PC-9 (cell line): ENCODE results near the gene SERPINB2. TPM values are rescaled to one million over a fixed set of nuclear protein-coding genes. Genes with fewer than 3 reads are reported as not detected.

ENCODE experiments used
- BruUV-seq: library from RNA; stranded (reverse); fragments of 400-500 nt; replicated peaks from 2 replicates; lab custom pipeline; 2021; lab: Mats Ljungman, UMichigan
- CTCF ChIA-PET: fragments of 300-600 bp; sonication (Branson Sonifier 250); formaldehyde crosslinking; loops from one replicate; lab custom pipeline; 2022; ENCODE audit warnings: antibody characterized with exemption; lab: Charles Lee
- POLR2A ChIA-PET: fragments of 300-600 bp; sonication (Branson Sonifier 250); formaldehyde crosslinking; loops from one replicate; lab custom pipeline; 2022; ENCODE audit warnings: antibody characterized with exemption; ENCODE audit not compliant: unreplicated experiment; lab: Charles Lee
- DNase-seq, 2 experiments: peaks; one replicate each; pipeline versions ENCODE4 v3.0.0 to v3.0.0-alpha.2; 2015 to 2022; ENCODE audit warnings: mixed read lengths in 1 of 2
- H2AFZ ChIP-seq: fragments of 200-600 bp; sonication (generic); 2 replicates; pipeline ENCODE4 v1.8.1; 2017; ENCODE audit warnings: antibody characterized with exemption
- H3F3A ChIP-seq: fragments of 200-600 bp; sonication (generic); 2 replicates; pipeline ENCODE4 v1.8.1; 2017; ENCODE audit warnings: antibody characterized with exemption, mild to moderate bottlenecking, low read depth; ENCODE audit not compliant: insufficient read depth
- H3K27ac ChIP-seq: fragments of 200-600 bp; sonication (generic); 2 replicates; pipeline ENCODE4 v1.6.1; 2016; ENCODE audit warnings: mixed run types
- H3K27me3 ChIP-seq: fragments of 200-600 bp; sonication (generic); 2 replicates; pipeline ENCODE4 v1.6.1; 2016; ENCODE audit warnings: low read depth, mixed run types; ENCODE audit not compliant: insufficient read depth
- H3K36me3 ChIP-seq: fragments of 200-600 bp; sonication (generic); 2 replicates; pipeline ENCODE4 v1.6.1; 2016; ENCODE audit warnings: low read depth, mixed run types
- H3K4me1 ChIP-seq: fragments of 200-600 bp; sonication (generic); replicated peaks from 2 replicates; pipeline ENCODE4 v1.6.1; 2016; ENCODE audit warnings: mixed run types; ENCODE audit not compliant: insufficient read depth
- H3K4me2 ChIP-seq: fragments of 200-600 bp; sonication (generic); 2 replicates; pipeline ENCODE4 v1.6.1; 2017; ENCODE audit warnings: mixed run types
- H3K4me3 ChIP-seq: fragments of 200-600 bp; sonication (generic); 2 replicates; pipeline ENCODE4 v1.6.1; 2016; ENCODE audit warnings: mixed run types
- H3K79me2 ChIP-seq: fragments of 200-600 bp; sonication (generic); 2 replicates; pipeline ENCODE4 v1.6.1; 2017; ENCODE audit warnings: low read depth, mixed run types
- H3K9me2 ChIP-seq: fragments of 200-600 bp; sonication (generic); 2 replicates; pipeline ENCODE4 v1.8.1; 2017; ENCODE audit warnings: mild to moderate bottlenecking; ENCODE audit not compliant: insufficient read depth
- H3K9me3 ChIP-seq: fragments of 200-600 bp; sonication (generic); 2 replicates; pipeline ENCODE4 v1.8.1; 2016; ENCODE audit warnings: low read depth; ENCODE audit not compliant: insufficient read depth
- H4K20me1 ChIP-seq: fragments of 200-600 bp; sonication (generic); 2 replicates; pipeline ENCODE4 v1.8.1; 2017; ENCODE audit not compliant: insufficient read depth
- EZH2 ChIP-seq: fragments of 200-600 bp; sonication (generic); IDR thresholded peaks from 2 replicates; pipeline ENCODE4 v1.8.0; 2017; ENCODE audit warnings: antibody characterized with exemption, low read depth
- intact Hi-C: fragments of 100-400 bp; cut with micrococcal nuclease; formaldehyde crosslinking; loops from one replicate; pipeline ENCODE4 v1.10.0; 2022; ENCODE audit not compliant: unreplicated experiment
- total RNA-seq: library from RNA; stranded (reverse); gene quantifications from 2 replicates; pipeline ENCODE4 v1.2.3, GENCODE V29; 2021
- TF ChIP-seq, protein P1 (sequence below): fragments of 200-600 bp; sonication (generic); conservative IDR thresholded peaks from 2 replicates; pipeline ENCODE4 v1.6.1; 2017; ENCODE audit warnings: mixed run types, antibody characterized with exemption, mild to moderate bottlenecking, moderate library complexity

The SERPINB2 gene
- total RNA-seq, 1 experiment from 2014 or later: not detected

DNA sequence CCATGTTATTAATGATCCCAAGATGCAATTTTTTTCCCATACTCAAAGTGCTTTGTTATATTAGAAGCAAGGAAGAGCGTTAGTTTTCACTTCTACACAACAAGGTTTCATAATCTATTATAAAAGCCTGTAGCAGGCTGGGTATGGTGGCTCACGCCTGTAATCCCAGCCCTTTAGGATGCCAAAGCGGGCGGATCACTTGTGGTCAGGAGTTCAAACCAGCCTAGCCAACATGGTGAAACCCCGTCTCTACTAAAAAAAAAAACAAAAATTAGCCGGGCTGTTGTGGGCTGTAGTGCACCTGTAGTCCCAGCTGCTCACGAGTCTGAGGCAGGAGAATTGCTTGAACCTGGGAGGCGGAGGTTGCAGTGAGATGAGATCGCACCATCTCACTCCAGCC is 19.0 kb upstream of the SERPINB2 start:
- no peaks in the 10 kb centered on the region for H3K9me2 ChIP-seq
- H3K27ac ChIP-seq: no peak overlapping the region
- H3K27me3 ChIP-seq: no peaks in the 10 kb centered on the region
- H2AFZ ChIP-seq: no peak overlapping the region
- ChIA-PET CTCF (no interaction called here), POLR2A (no interaction called here)
- H3K36me3 ChIP-seq: no peaks in the 10 kb centered on the region
- H3K4me2 ChIP-seq: no peak overlapping the region
- BruUV-seq: no TSS peak
- H3K4me3 ChIP-seq: no peak overlapping the region
- no peaks in the 10 kb centered on the region for H3K9me3 ChIP-seq
- TF ChIP-seq, protein P1, sequence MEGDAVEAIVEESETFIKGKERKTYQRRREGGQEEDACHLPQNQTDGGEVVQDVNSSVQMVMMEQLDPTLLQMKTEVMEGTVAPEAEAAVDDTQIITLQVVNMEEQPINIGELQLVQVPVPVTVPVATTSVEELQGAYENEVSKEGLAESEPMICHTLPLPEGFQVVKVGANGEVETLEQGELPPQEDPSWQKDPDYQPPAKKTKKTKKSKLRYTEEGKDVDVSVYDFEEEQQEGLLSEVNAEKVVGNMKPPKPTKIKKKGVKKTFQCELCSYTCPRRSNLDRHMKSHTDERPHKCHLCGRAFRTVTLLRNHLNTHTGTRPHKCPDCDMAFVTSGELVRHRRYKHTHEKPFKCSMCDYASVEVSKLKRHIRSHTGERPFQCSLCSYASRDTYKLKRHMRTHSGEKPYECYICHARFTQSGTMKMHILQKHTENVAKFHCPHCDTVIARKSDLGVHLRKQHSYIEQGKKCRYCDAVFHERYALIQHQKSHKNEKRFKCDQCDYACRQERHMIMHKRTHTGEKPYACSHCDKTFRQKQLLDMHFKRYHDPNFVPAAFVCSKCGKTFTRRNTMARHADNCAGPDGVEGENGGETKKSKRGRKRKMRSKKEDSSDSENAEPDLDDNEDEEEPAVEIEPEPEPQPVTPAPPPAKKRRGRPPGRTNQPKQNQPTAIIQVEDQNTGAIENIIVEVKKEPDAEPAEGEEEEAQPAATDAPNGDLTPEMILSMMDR: no peak
- no peak for TF ChIP-seq EZH2
- intact Hi-C loops: no loop called here
- no peaks in the 10 kb centered on the region for H4K20me1 ChIP-seq
- no peaks in the 10 kb centered on the region for H3K79me2 ChIP-seq
- peaks cover 4% of the 10 kb centered on the region; the same call in 1 of the 2 replicates for H3F3A ChIP-seq
- DNase-seq: no peak
- no peaks in the 10 kb centered on the region; the same call in 1 of the 2 replicates for H3K4me1 ChIP-seq

DNA sequence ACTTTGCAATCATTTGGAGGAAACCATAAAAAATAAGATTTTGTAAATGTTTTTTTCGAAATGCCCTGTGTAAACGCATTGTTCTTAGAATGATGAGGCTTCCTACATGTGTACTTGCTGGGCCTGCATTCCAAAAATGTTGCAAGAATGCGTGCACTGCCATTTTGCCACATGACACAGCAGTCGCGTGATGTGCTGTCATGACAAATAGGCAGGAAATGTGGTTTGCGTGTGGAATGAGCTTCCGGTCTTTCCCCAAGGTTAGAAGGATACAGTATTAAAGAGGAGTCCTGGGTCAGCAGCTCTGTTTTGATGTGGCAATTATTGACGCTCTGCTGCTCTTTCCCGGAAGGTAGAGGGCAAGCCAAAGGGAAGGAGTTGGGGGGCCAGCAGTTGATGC is 18.1 kb upstream of the SERPINB2 start:
- no TSS peak for BruUV-seq
- Histone ChIP-seq H3K9me2 (no peaks in the 10 kb centered on the region), H3K4me1 (no peaks in the 10 kb centered on the region; the same call in 1 of the 2 replicates), H3K79me2 (no peaks in the 10 kb centered on the region), H3F3A (peaks cover 4% of the 10 kb centered on the region; the same call in 1 of the 2 replicates), H3K4me2 (no peak overlapping the region), H4K20me1 (no peaks in the 10 kb centered on the region), H2AFZ (no peak overlapping the region), H3K9me3 (no peaks in the 10 kb centered on the region), H3K27me3 (no peaks in the 10 kb centered on the region), H3K36me3 (no peaks in the 10 kb centered on the region), H3K27ac (no peak overlapping the region), H3K4me3 (no peak overlapping the region)
- POLR2A ChIA-PET: no interaction called here
- CTCF ChIA-PET: no interaction called here
- TF ChIP-seq, protein P1: no peak
- TF ChIP-seq EZH2: no peak
- no peak for DNase-seq
- intact Hi-C loops: no loop called here

DNA sequence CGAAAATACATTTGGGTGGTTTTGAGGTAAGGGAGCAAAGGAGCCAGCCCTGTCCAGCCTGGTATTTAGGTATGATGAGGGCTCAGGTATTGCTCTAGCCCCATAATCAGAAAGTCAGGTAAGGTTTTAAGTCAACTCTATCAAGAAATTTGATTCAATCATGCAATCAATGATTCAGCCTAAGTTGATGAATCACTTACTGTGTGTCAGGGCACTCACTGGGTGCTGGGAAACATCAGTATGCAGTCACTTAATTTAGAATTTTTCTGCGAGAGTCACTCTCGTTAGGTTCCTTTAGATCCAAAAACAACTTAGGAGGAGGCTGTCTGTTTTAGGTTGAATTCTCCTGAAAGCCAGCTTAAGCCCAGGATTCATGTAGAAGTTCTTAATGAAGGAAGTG is 17.7 kb upstream of the SERPINB2 start:
- Histone ChIP-seq H2AFZ (no peak overlapping the region), H3F3A (peaks cover 4% of the 10 kb centered on the region; the same call in 1 of the 2 replicates), H3K27ac (no peak overlapping the region), H3K4me1 (no peaks in the 10 kb centered on the region; the same call in 1 of the 2 replicates), H3K27me3 (no peaks in the 10 kb centered on the region), H3K36me3 (no peaks in the 10 kb centered on the region), H3K9me2 (no peaks in the 10 kb centered on the region), H3K4me2 (no peak overlapping the region), H3K79me2 (no peaks in the 10 kb centered on the region), H3K9me3 (no peaks in the 10 kb centered on the region), H4K20me1 (no peaks in the 10 kb centered on the region), H3K4me3 (no peak overlapping the region)
- DNase-seq: no peak
- TF ChIP-seq, protein P1: no peak
- TF ChIP-seq EZH2: no peak
- BruUV-seq: no TSS peak
- POLR2A ChIA-PET: no interaction called here
- intact Hi-C loops: no loop called here
- CTCF ChIA-PET: no interaction called here
